DND-41 (cell line): Measurements from ENCODE around the gene TTLL11.
"Not testable (repeated sequence)": the region's sequence is repeated elsewhere in the genome, so short reads cannot be mapped to it uniquely, and the experiment has no call there.

Experiments used
- ATAC-seq: fragments of 200-7000 bp; cut with Tn5 transposase; 3 replicates; pipeline ENCODE4 v1.9.1; 2021; ENCODE audit warnings: low read depth; ENCODE audit not compliant: insufficient read depth
- DNase-seq: peaks from one replicate; pipeline ENCODE4 v3.0.0-alpha.2; 2020
- H2AFZ ChIP-seq: 2 replicates; pipeline ENCODE4 v1.6.0; 2012; ENCODE audit warnings: low read depth, low read length
- H3K27ac ChIP-seq: 2 replicates; pipeline ENCODE4 v1.5.1; 2012; ENCODE audit warnings: low read length, inconsistent platforms
- H3K27me3 ChIP-seq: fragments of 200-600 bp; sonication (generic); 2 replicates; pipeline ENCODE4 v1.6.0; 2012; ENCODE audit warnings: low read length, mild to moderate bottlenecking, inconsistent platforms; ENCODE audit not compliant: insufficient read depth, poor library complexity
- H3K36me3 ChIP-seq: 2 replicates; pipeline ENCODE4 v1.5.1; 2012; ENCODE audit warnings: low read length, inconsistent platforms; ENCODE audit not compliant: insufficient read depth
- H3K4me1 ChIP-seq: 2 replicates; pipeline ENCODE4 v1.5.1; 2012; ENCODE audit warnings: mild to moderate bottlenecking, low read length; ENCODE audit not compliant: insufficient read depth
- H3K4me2 ChIP-seq: 2 replicates; pipeline ENCODE4 v1.6.0; 2012; ENCODE audit warnings: mild to moderate bottlenecking, moderate library complexity, low read length, inconsistent platforms; ENCODE audit not compliant: insufficient read depth
- H3K4me3 ChIP-seq, 2 experiments: fragments of 200-600 bp in 1 of 2; shearing (Covaris generic) in 1 of 2; 2 replicates each; pipeline ENCODE4 v1.5.1; 2012 to 2016; ENCODE audit warnings: inconsistent platforms in 2 of 2, low read length in 2 of 2, mild to moderate bottlenecking in 2 of 2, low read depth in 1 of 2, moderate library complexity in 1 of 2
- H3K79me2 ChIP-seq: 2 replicates; pipeline ENCODE4 v1.6.0; 2012; ENCODE audit warnings: low read length, inconsistent platforms; ENCODE audit not compliant: insufficient read depth
- H3K9ac ChIP-seq: 2 replicates; pipeline ENCODE4 v1.6.0; 2012; ENCODE audit warnings: low read depth, mild to moderate bottlenecking, inconsistent platforms, low read length, moderate library complexity
- H3K9me3 ChIP-seq: 2 replicates; pipeline ENCODE4 v1.5.1; 2012; ENCODE audit warnings: low read length, moderate library complexity, mild to moderate bottlenecking, inconsistent platforms; ENCODE audit not compliant: insufficient read depth, severe bottlenecking
- H4K20me1 ChIP-seq: 2 replicates; pipeline ENCODE4 v1.6.0; 2012; ENCODE audit warnings: low read length; ENCODE audit not compliant: insufficient read depth
- CTCF ChIP-seq: IDR thresholded peaks from 2 replicates; pipeline ENCODE4 v1.5.1; 2012; ENCODE audit warnings: borderline replicate concordance, low read length, moderate library complexity, mild to moderate bottlenecking; ENCODE audit not compliant: poor library complexity, severe bottlenecking; ENCODE audit errors: extremely low read depth
- EZH2 ChIP-seq: IDR thresholded peaks from 3 replicates; pipeline ENCODE4 v1.6.1; 2012; ENCODE audit warnings: borderline replicate concordance, low read depth, mild to moderate bottlenecking, moderate library complexity, low read length, inconsistent platforms; ENCODE audit not compliant: severe bottlenecking

Gene TTLL11

GRCh38 chr9:122005597-122005996, 87.5 kb downstream of the TTLL11 start:
- Histone ChIP-seq H3K79me2 (no peaks in the 10 kb centered on the region), H3K27me3 (no peaks in the 10 kb centered on the region), H3K9me3 (no peaks in the 10 kb centered on the region), H3K4me2 (no peak overlapping the region), H3K27ac (no peak overlapping the region), H3K4me3 (no peak overlapping the region), H4K20me1 (no peaks in the 10 kb centered on the region), H3K4me1 (no peaks in the 10 kb centered on the region), H3K36me3 (no peaks in the 10 kb centered on the region), H3K9ac (no peak overlapping the region), H2AFZ (no peak overlapping the region)
- TF ChIP-seq CTCF, result no peak
- TF ChIP-seq EZH2, result no peak
- no peak for ATAC-seq
- no peak for DNase-seq

GRCh38 chr9:122004589-122004988, 88.5 kb downstream of the TTLL11 start:
- Histone ChIP-seq H3K27me3 (no peaks in the 10 kb centered on the region), H4K20me1 (no peaks in the 10 kb centered on the region), H3K9me3 (no peaks in the 10 kb centered on the region), H3K4me2 (no peak overlapping the region), H2AFZ (no peak overlapping the region), H3K27ac (no peak overlapping the region), H3K79me2 (no peaks in the 10 kb centered on the region), H3K4me3 (no peak overlapping the region), H3K36me3 (no peaks in the 10 kb centered on the region), H3K4me1 (no peaks in the 10 kb centered on the region), H3K9ac (no peak overlapping the region)
- DNase-seq (no peak), ATAC-seq (no peak)
- TF ChIP-seq EZH2 (no peak), CTCF (no peak)

- Histone ChIP-seq H3K4me2 (no peak overlapping the region), H2AFZ (no peak overlapping the region), H3K79me2 (no peaks in the 10 kb centered on the region), H3K27me3 (no peaks in the 10 kb centered on the region), H3K36me3 (no peaks in the 10 kb centered on the region), H4K20me1 (no peaks in the 10 kb centered on the region), H3K4me1 (no peaks in the 10 kb centered on the region), H3K9me3 (no peaks in the 10 kb centered on the region), H3K27ac (no peak overlapping the region), H3K9ac (no peak overlapping the region), H3K4me3 (no peak overlapping the region)
- DNase-seq (no peak), ATAC-seq (no peak)
- TF ChIP-seq EZH2, result no peak
- no peak for TF ChIP-seq CTCF
Observed at GRCh38 chr9:122001491-122002201, 91.5 kb downstream of the TTLL11 start.

- not testable (repeated sequence) for ATAC-seq, H3K9me3 ChIP-seq, H3K79me2 ChIP-seq, DNase-seq, H3K4me3 ChIP-seq, H3K27me3 ChIP-seq, H3K36me3 ChIP-seq, H2AFZ ChIP-seq, H3K9ac ChIP-seq, H3K4me2 ChIP-seq, H3K27ac ChIP-seq, H4K20me1 ChIP-seq, H3K4me1 ChIP-seq
Observed at GRCh38 chr9:122000526-122000925, 92.6 kb downstream of the TTLL11 start.
